ENCODE data around the gene MEX3D. TPM values are rescaled to one million over a fixed set of nuclear protein-coding genes. Genes with fewer than 3 reads are reported as not detected.

Gene MEX3D
- total RNA-seq, 1 experiment from 2014 or later, result 69.2 TPM

GRCh38 chr19:1509602-1510441 lies 58.3 kb downstream of the MEX3D start:
- Histone ChIP-seq H3K27ac (ENCODE audit: low read depth, low read length) (peak overlapping the region; percentile 55), H3K4me1 (ENCODE audit: control insufficient read depth in 1 of 2, insufficient read depth in 2 of 2, low read length in 2 of 2) (peaks cover 30 to 69% of the 10 kb centered on the region in 2 experiments), H3K9me2 (ENCODE audit: insufficient read depth) (no peaks in the 10 kb centered on the region), H4K20me1 (ENCODE audit: insufficient read depth) (no peaks in the 10 kb centered on the region), H3K9me3 (ENCODE audit: control insufficient read depth in 1 of 2, insufficient read depth in 1 of 2, low read depth in 1 of 2, low read length in 2 of 2) (no peaks in the 10 kb centered on the region), H3K4me2 (ENCODE audit: low read length) (no peak overlapping the region), H3K27me3 (ENCODE audit: insufficient read depth, low read length) (no peaks in the 10 kb centered on the region), H3K4me3 (replicated peaks in 1 of 2; ENCODE audit: low read depth in 1 of 2, low read length in 2 of 2) (no peak overlapping the region), H3K36me3 (ENCODE audit: control insufficient read depth in 1 of 2, insufficient read depth in 2 of 2, low read length in 2 of 2) (no peaks in the 10 kb centered on the region), H2AFZ (ENCODE audit: low read depth, low read length, poor library complexity, severe bottlenecking) (no peak overlapping the region), H3K9ac (ENCODE audit: low read length) (no peak overlapping the region), H3K79me2 (ENCODE audit: insufficient read depth, low read length) (peaks cover 10% of the 10 kb centered on the region; the same call in 1 of the 2 replicates)
- TF ChIP-seq, protein P1, sequence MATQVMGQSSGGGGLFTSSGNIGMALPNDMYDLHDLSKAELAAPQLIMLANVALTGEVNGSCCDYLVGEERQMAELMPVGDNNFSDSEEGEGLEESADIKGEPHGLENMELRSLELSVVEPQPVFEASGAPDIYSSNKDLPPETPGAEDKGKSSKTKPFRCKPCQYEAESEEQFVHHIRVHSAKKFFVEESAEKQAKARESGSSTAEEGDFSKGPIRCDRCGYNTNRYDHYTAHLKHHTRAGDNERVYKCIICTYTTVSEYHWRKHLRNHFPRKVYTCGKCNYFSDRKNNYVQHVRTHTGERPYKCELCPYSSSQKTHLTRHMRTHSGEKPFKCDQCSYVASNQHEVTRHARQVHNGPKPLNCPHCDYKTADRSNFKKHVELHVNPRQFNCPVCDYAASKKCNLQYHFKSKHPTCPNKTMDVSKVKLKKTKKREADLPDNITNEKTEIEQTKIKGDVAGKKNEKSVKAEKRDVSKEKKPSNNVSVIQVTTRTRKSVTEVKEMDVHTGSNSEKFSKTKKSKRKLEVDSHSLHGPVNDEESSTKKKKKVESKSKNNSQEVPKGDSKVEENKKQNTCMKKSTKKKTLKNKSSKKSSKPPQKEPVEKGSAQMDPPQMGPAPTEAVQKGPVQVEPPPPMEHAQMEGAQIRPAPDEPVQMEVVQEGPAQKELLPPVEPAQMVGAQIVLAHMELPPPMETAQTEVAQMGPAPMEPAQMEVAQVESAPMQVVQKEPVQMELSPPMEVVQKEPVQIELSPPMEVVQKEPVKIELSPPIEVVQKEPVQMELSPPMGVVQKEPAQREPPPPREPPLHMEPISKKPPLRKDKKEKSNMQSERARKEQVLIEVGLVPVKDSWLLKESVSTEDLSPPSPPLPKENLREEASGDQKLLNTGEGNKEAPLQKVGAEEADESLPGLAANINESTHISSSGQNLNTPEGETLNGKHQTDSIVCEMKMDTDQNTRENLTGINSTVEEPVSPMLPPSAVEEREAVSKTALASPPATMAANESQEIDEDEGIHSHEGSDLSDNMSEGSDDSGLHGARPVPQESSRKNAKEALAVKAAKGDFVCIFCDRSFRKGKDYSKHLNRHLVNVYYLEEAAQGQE (IDR thresholded peaks at IDR 0.05; ENCODE audit: low read depth), result no peak
- no peak for TF ChIP-seq CTCF (IDR thresholded peaks at IDR 0.05 in 2 of 3, conservative IDR thresholded peaks at IDR 0.05 in 1 of 3; ENCODE audit: borderline replicate concordance in 1 of 3, insufficient read depth in 1 of 3, low read depth in 2 of 3, low read length in 2 of 3)
- TF ChIP-seq EZH2 (IDR thresholded peaks at IDR 0.05), result no peak
- no peak for TF ChIP-seq POLR2A (IDR thresholded peaks at IDR 0.05; ENCODE audit: borderline replicate concordance, extremely low read depth, insufficient read depth, insufficient read length)
- TF ChIP-seq SP1 (IDR thresholded peaks at IDR 0.05; ENCODE audit: low read depth), result no peak
- TF ChIP-seq ZBTB33 (IDR thresholded peaks at IDR 0.05; ENCODE audit: extremely low read depth, insufficient replicate concordance, low read length), result no peak
- TF ChIP-seq EZH2phosphoT487 (IDR thresholded peaks at IDR 0.05; ENCODE audit: borderline replicate concordance), result no peak
- no peak for TF ChIP-seq FOSL1 (IDR thresholded peaks at IDR 0.05; ENCODE audit: low read depth)
- no peak for TF ChIP-seq YY1 (IDR thresholded peaks at IDR 0.05; ENCODE audit: extremely low read depth, insufficient replicate concordance, low read depth, low read length)
- TF ChIP-seq ZFX (IDR thresholded peaks at IDR 0.05), result no peak
- TF ChIP-seq, protein P2, sequence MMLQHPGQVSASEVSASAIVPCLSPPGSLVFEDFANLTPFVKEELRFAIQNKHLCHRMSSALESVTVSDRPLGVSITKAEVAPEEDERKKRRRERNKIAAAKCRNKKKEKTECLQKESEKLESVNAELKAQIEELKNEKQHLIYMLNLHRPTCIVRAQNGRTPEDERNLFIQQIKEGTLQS (IDR thresholded peaks at IDR 0.05), result no peak
- TF ChIP-seq CBX3 (IDR thresholded peaks at IDR 0.05; ENCODE audit: low read depth), result no peak
- no peak for TF ChIP-seq SRF (IDR thresholded peaks at IDR 0.05; ENCODE audit: low read depth)
- TF ChIP-seq, protein P3, sequence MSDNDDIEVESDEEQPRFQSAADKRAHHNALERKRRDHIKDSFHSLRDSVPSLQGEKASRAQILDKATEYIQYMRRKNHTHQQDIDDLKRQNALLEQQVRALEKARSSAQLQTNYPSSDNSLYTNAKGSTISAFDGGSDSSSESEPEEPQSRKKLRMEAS (IDR thresholded peaks at IDR 0.05), result no peak
- no peak for TF ChIP-seq JUND (IDR thresholded peaks at IDR 0.05)
- POLR2A ChIA-PET, result interaction anchor here (1.2 kb wide), 1 partner anchor 65 kb away, joined by 6 read pairs; no protein-coding TSS in a partner anchor
- BruUV-seq (replicated peaks), result TSS peak; percentile 9
- DNase-seq (ENCODE audit: low read depth, low spot score) (no peak), ATAC-seq (no peak)
- intact Hi-C loops (cut with micrococcal nuclease), result no loop called here
- RAD21 ChIA-PET (ENCODE audit: low non-redundant PET in 1 of 2, low total read pairs in 2 of 2, uncharacterized antibody in 2 of 2, unreplicated experiment in 2 of 2), result no interaction called here
- CTCF ChIA-PET, result interaction anchor here (1.1 kb wide), 1 partner anchor 17 kb away, joined by 3 read pairs; no protein-coding TSS in a partner anchor

All from HCT116 (cell line).